Measurements from ENCODE around the gene RANBP3L.
"Not testable (repeated sequence)": the region's sequence is repeated elsewhere in the genome, so short reads cannot be mapped to it uniquely, and the experiment has no call there.

Gene RANBP3L

GRCh38 chr5:36283775-36284174, 17.9 kb downstream of the RANBP3L start:
- DNase-seq, result not testable (repeated sequence)

- no peak for DNase-seq
Measured at GRCh38 chr5:36281626-36282025, 20.1 kb downstream of the RANBP3L start.

DNA sequence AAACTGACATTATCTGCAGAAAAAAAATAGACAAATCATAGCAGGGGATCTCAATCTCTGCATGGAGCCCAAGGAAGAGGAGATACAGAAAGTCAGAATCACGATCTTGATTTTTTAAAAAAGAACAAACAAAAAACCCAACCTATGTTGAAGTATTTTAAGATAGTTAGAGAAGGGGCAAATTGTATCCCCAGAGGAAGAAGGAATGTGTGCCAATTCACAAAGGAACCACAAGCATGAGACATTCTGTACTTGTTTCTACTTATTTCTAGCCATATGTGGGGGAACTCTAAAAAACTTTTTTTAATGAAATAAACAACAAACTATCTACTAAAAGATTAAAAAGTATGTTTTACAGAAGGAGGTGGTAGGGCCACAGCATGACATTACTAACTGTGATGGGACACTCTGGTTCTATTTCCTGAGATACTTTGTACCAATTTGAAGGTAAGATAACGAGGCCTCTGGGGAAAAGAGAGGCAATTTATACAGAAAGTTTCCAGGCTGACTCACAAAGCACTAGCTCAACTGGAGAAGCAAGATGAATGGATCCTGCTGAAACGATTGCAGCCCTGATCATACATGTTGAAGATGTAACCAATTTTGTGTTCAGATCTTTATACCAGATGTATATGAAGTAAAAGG, 22.5 kb downstream of the RANBP3L start:
- DNase-seq, result no peak

- DNase-seq, result peak; percentile 54
Measured at GRCh38 chr5:36277521-36278176, 24.1 kb downstream of the RANBP3L start.

DNA sequence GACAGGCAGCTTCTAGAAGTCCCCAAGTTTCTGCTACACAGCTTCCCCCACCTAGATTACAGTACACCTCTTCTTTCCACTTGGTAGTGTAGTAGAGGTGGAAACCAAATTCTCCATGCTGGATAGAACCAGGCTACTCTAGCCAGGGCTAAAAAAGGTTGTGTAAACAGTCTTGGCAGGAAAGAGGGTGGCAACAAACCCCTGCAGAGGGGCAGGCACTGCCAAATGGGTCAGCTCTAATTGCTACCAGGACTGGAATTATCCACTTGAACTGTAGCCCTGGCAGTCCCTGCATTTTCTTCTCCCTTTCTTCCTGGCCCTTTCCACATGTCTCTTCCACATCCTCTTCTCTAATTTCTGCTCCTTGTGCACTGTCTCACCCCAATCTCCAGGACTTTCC, 24.8 kb downstream of the RANBP3L start:
- DNase-seq, result no peak

GRCh38 chr5:36273809-36274526, 27.7 kb downstream of the RANBP3L start:
- DNase-seq, result peak; percentile 85

DNA sequence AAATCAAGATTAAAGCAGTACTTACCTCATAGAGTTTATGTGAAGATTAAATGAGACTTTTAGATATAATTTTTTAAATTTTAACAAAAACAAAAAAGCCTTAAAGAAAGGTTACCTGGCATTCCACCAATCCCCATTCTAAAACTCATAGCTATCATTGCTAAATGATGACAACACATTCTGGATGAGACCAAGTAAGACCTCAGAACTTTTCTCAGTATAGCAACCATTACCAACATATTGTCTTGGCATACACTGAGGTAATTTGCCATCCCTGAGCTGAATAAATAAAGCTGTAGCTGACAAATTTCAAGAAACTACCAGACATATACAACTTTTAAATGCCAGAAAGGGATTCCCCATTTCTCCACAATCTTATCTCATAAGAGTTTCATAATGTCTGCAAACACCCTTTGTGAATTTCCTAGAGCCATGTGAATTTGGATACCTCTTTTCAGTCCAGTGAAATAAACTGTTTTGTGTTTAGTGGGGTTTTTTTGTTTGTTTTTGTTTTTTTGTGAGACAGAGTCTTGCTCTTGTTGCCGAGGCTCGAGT, 29.5 kb downstream of the RANBP3L start:
- peak; percentile 12 for DNase-seq

GRCh38 chr5:36270876-36271575, 30.7 kb downstream of the RANBP3L start:
- no peak for DNase-seq

DNA sequence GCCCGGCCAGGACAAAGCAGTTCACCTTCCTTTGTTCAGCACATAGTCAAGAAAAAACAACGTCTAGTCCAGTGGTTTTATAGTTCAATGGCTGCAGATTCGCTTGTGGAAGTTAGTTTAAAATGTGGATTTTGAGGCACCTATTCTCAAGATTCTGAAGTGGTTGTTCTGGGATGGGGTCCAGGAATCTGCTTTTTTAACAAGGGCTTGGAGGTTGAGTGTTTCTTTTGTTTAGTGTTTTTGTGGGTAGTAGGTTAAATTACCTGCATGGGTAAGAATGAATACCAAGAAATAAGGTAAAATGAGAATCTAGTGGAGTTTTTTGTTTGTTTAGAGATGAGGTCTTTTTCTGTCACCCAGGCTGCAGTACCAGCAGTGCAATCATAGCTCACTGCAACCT, 31.5 kb downstream of the RANBP3L start:
- no peak for DNase-seq

DNA sequence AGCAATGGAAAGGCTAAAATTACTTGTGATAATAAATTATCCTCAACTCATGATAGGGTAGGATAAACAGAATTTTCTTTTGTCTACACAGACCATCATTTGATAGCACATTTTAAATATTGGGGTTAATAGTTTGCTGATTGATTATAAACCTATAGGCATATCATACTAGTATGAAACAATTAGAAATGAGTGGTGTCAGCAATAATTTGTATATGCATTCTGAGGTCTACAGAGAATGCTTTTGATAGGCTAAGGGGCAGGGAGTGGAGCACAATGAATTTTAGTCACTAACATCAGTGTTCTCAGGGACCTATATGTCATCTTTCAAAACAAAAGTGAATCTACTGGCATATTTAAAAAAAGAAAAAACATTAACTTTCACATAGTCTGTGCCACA, 32.2 kb downstream of the RANBP3L start:
- no peak for DNase-seq

DNA sequence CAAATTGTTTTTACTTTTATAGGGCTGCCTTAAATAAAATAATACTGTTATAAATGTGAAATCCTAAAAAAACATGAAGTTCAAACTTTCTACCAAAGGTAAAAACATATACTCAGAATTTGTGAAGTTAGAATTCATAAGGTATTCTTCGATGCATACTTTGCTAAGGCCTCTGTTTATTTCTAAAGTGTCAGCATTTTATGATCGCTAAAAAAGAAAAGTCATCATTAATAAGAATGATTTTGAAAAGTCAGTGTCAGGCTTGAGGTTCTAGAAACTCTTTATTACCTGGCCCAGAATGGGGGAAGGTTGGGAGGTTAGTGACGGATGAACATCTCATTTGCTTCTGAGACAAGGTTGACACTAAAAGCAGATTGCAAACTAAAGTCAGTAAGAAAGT, 33.8 kb downstream of the RANBP3L start:
- no peak for DNase-seq

GRCh38 chr5:36264202-36264760, 37.4 kb downstream of the RANBP3L start:
- no peak for DNase-seq

- DNase-seq, result no peak
Measured at GRCh38 chr5:36261186-36261585, 40.5 kb downstream of the RANBP3L start.

GRCh38 chr5:36253575-36253974, 48.1 kb downstream of the RANBP3L start:
- no peak for DNase-seq

DNA sequence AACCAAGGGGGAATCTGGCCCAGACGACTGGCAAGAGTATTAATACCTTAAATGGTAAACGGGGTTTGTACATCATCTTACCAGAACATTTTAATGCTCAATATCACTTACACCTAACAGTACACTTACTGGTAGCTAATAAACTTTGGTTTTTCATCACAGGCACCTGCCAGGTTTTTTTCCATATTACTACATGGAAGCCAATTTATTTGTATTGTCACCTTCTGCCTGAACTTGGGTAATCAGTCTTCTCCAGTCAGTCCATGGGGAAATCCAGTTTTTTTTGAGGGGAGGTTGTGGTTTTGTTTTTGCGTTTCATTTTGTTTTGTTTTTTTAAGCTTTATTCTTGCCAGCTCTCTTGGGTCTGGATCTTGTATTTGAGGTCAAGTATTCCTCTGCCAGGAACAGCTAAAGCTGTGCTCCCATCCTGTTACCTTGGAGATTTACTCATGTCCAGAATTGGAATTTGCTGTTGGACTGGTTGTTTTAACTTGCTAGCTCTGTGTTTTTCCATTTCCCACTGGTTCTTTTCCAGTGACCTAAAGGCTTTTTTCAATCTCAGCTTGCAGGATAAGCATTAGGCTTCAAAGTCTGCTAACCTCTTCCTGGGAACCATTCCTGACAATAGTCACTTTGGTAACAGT, 48.9 kb downstream of the RANBP3L start:
- no peak for DNase-seq

GRCh38 chr5:36251218-36251617, 50.5 kb downstream of the RANBP3L start:
- no peak for DNase-seq

- no peak for DNase-seq
Measured at GRCh38 chr5:36250427-36250826, 51.3 kb downstream of the RANBP3L start.

DNA sequence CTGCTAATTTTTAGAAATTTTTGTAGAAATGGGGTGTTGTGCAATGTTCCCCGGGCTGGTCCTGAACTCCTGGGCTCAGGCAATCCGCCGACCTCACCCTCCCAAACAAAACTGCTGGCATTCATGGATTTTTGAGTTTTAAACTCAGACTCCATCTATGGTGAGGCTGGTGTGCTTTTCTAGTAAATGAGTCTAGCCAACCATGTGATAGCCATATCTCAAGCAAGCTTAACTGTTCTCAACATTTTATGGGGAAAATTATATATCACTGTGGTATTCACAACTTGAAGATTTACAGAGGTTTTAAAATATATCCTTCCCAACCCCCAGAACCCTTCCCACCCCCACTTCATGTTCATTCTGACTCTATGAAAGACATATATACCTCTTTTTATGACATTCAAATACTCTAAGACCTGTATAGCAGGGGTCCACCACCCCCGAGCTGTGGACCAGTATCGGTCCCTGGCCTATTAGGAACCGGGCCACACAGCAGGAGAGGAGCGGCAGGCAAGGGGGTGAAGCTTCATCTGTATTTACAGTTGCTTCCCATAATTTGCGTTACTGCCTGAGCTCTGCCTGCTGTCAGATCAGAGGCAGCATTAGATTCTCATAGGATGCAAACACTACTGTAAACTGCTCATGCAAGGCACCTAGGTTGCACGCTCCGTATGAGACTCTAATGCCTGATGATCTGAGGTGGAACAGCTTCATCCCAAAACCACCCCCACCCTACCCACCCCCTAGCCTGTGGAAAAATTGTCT, 55.5 kb downstream of the RANBP3L start:
- DNase-seq, result no peak

GRCh38 chr5:36244076-36244475, 57.6 kb downstream of the RANBP3L start:
- DNase-seq, result no peak

- DNase-seq, result no peak
Measured at GRCh38 chr5:36243653-36244052, 58.0 kb downstream of the RANBP3L start.

All from inflammatory macrophage treated with lipopolysaccharide for 4 hours (primary cell).